ENCODE data around the gene KIF1B. TPM values are rescaled to one million over a fixed set of nuclear protein-coding genes. Genes with fewer than 3 reads are reported as not detected.

KIF1B gene
- total and polyA plus RNA-seq, 10 of the 15 experiments (the other 5 are each of a cell fraction or from before 2014, with no cell fraction given): 2.1 to 16.5 (median 8.7) TPM

DNA sequence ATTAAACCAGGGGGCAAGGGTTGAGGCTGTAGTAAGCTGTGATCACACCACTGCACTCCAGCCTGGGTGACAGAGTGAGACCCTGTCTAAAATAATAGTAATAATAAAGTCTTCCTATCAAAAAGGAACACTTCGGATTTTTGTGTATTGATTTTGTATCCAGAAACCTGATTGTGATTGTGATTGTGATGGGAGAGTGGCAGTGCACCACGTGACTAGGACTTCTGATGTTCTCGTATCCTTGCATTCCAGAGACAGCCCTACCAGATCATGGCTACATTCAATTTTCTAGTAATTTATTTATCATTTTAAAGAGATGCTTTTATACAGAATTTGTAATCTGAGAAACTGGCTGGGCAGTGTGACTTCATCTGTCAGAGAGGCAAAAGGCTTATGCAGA is 2.6 kb upstream of the KIF1B start:
- BruUV-seq (replicated peaks): no TSS peak
- H4K20me1 ChIP-seq (ENCODE audit: control insufficient read depth, insufficient read depth): no peaks in the 10 kb centered on the region

More for the DNA sequence above, 2.6 kb upstream of the KIF1B start:
- ChIA-PET SMC1A (ENCODE audit: uncharacterized antibody, unreplicated experiment) (interaction anchor here (0.8 to 2.9 kb wide), 5 partner anchors 29 to 169 kb away, joined by 3 to 57 read pairs (median 5); no protein-coding TSS in a partner anchor), POLR2A (interaction anchor here (0.6 kb wide), 1 partner anchor 79 kb away, joined by 3 read pairs; no protein-coding TSS in a partner anchor), RAD21 (ENCODE audit: unreplicated experiment) (interaction anchor here (0.7 to 4.1 kb wide), 5 partner anchors 8 to 467 kb away, joined by 3 to 46 read pairs (median 4); no protein-coding TSS in a partner anchor), CTCF (interaction anchor here (3.2 to 4.5 kb wide), 2 partner anchors 13 to 132 kb away, joined by 17 to 110 read pairs; no protein-coding TSS in a partner anchor)
- Histone ChIP-seq H3K9ac (ENCODE audit: control insufficient read depth, insufficient read depth, low read length) (no peak overlapping the region), H3K36me3 (ENCODE audit: control insufficient read depth in 2 of 2, insufficient read depth in 2 of 2, low read length in 1 of 2) (no peaks in the 10 kb centered on the region), H3K79me2 (ENCODE audit: control insufficient read depth, insufficient read depth, low read length) (peaks cover 15% of the 10 kb centered on the region), H3K27ac (ENCODE audit: control insufficient read depth, insufficient read depth) (no peak overlapping the region), H3K9me3 (replicated peaks; ENCODE audit: control insufficient read depth, insufficient read depth, low read length) (no peaks in the 10 kb centered on the region), H2AFZ (ENCODE audit: control insufficient read depth, low read depth, low read length) (no peak overlapping the region), H3K4me2 (ENCODE audit: control insufficient read depth, insufficient read depth) (no peak overlapping the region), H3K27me3 (replicated peaks in 1 of 2; ENCODE audit: control insufficient read depth in 2 of 2, insufficient read depth in 2 of 2, low read length in 1 of 2) (no peaks in the 10 kb centered on the region), H3K4me3 (no peak overlapping the region), H3K4me1 (ENCODE audit: control insufficient read depth, insufficient read depth, low read length) (no peaks in the 10 kb centered on the region; the same call in 1 of the 2 replicates)
- FAIRE-seq (no peak), ATAC-seq (no peak), DNase-seq (ENCODE audit: low read depth, low spot score) (no peak)
- TF ChIP-seq EGR1 (IDR thresholded peaks at IDR 0.05; ENCODE audit: borderline replicate concordance in 1 of 2, low read depth in 2 of 2, low read length in 2 of 2) (no peak), TCF7 (IDR thresholded peaks at IDR 0.05; ENCODE audit: borderline replicate concordance) (no peak), ZBED1 (IDR thresholded peaks at IDR 0.05; ENCODE audit: borderline replicate concordance) (no peak), JUND (IDR thresholded peaks at IDR 0.05; ENCODE audit: low read depth, low read length) (no peak), HCFC1 (IDR thresholded peaks at IDR 0.05; ENCODE audit: low read length) (no peak)
- TF ChIP-seq, protein P1, sequence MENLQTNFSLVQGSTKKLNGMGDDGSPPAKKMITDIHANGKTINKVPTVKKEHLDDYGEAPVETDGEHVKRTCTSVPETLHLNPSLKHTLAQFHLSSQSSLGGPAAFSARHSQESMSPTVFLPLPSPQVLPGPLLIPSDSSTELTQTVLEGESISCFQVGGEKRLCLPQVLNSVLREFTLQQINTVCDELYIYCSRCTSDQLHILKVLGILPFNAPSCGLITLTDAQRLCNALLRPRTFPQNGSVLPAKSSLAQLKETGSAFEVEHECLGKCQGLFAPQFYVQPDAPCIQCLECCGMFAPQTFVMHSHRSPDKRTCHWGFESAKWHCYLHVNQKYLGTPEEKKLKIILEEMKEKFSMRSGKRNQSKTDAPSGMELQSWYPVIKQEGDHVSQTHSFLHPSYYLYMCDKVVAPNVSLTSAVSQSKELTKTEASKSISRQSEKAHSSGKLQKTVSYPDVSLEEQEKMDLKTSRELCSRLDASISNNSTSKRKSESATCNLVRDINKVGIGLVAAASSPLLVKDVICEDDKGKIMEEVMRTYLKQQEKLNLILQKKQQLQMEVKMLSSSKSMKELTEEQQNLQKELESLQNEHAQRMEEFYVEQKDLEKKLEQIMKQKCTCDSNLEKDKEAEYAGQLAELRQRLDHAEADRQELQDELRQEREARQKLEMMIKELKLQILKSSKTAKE (IDR thresholded peaks at IDR 0.05; ENCODE audit: low read depth, poor library complexity, severe bottlenecking): no peak
- TF ChIP-seq, protein P2, sequence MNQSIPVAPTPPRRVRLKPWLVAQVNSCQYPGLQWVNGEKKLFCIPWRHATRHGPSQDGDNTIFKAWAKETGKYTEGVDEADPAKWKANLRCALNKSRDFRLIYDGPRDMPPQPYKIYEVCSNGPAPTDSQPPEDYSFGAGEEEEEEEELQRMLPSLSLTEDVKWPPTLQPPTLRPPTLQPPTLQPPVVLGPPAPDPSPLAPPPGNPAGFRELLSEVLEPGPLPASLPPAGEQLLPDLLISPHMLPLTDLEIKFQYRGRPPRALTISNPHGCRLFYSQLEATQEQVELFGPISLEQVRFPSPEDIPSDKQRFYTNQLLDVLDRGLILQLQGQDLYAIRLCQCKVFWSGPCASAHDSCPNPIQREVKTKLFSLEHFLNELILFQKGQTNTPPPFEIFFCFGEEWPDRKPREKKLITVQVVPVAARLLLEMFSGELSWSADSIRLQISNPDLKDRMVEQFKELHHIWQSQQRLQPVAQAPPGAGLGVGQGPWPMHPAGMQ (IDR thresholded peaks at IDR 0.05; ENCODE audit: borderline replicate concordance): no peak
- 50% methylated on average over 3 of the region's 3 CpGs for WGBS (ENCODE audit: insufficient coverage, insufficient replicate concordance, low lambda C conversion rate, missing lambda C conversion rate)
- in situ Hi-C loops (cut with MboI): no loop called here
- intact Hi-C loops (cut with micrococcal nuclease; ENCODE audit: unreplicated experiment): no loop called here
